ENCODE measurements around the gene ADAMTSL1.
"Not testable (repeated sequence)": the region's sequence is repeated elsewhere in the genome, so short reads cannot be mapped to it uniquely, and the experiment has no call there.

ADAMTSL1 gene

DNA sequence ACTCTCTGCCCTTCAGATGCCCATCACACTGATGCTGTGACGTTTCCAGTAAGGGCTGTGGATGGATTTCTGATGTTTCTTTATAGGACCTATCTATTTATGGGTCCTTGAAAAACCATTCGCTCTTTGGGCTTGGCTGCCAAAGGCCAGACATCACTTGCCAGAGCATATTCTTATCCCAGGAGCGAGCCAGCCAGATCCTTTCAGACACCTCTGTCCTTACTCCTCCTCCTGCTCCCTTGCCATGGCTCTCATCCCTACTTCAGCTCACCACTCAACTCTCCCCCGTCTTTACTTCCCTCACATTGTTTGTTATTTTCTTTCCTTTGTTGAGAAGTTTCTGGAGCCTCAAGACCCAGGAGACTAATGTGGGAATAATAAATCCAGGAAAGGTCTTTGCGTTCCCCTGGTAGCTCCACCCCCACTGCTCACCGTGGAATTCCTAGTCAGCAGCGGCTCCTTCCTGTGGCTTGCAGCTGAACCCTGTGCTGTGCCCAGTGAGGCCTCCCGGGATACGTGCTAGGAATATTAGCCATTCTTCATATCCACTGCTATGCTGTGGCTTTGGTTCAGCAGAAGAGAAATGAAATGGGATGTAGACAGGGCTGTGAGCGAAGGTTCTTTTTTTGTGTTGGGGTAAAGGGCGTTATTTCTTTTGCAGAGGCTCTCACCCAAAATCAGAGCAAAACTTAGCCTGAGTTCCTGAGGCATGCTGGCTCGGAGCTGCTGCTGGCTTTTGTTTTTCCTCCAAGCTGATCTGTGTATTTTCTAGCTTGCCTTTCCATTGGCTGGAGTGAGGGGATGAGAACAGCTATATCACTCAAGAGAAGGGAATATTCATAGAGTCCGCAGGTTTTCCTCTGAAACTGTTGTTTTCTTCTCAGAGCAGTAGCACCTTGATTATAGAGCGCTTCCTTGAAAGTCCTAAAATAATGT is 387.9 kb downstream of the ADAMTSL1 start:
- TF ChIP-seq, protein P1, sequence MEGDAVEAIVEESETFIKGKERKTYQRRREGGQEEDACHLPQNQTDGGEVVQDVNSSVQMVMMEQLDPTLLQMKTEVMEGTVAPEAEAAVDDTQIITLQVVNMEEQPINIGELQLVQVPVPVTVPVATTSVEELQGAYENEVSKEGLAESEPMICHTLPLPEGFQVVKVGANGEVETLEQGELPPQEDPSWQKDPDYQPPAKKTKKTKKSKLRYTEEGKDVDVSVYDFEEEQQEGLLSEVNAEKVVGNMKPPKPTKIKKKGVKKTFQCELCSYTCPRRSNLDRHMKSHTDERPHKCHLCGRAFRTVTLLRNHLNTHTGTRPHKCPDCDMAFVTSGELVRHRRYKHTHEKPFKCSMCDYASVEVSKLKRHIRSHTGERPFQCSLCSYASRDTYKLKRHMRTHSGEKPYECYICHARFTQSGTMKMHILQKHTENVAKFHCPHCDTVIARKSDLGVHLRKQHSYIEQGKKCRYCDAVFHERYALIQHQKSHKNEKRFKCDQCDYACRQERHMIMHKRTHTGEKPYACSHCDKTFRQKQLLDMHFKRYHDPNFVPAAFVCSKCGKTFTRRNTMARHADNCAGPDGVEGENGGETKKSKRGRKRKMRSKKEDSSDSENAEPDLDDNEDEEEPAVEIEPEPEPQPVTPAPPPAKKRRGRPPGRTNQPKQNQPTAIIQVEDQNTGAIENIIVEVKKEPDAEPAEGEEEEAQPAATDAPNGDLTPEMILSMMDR (conservative IDR thresholded peaks at IDR 0.05) = no peak
- H3K27ac ChIP-seq = no peak overlapping the region

DNA sequence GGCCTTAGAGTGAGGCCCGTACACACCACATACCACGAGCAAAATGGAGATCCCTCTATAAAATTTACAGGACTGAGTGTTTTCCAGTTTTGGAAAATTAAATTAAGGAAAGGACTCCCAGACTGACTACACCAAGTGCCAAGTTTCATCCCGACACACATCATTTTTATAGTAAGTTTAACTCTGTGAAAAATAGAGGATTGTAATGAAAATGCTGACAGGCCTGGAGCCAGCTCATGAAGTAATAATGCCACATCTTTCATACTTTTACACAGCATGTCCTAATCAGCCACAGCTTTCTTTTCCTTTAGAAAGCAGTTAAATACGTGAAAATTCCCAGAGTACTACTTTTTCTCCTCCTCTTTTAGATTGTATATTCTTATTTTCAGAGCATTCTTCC is 389.8 kb downstream of the ADAMTSL1 start:
- TF ChIP-seq, protein P1 (conservative IDR thresholded peaks at IDR 0.05) = no peak
- H3K27ac ChIP-seq = no peak overlapping the region

DNA sequence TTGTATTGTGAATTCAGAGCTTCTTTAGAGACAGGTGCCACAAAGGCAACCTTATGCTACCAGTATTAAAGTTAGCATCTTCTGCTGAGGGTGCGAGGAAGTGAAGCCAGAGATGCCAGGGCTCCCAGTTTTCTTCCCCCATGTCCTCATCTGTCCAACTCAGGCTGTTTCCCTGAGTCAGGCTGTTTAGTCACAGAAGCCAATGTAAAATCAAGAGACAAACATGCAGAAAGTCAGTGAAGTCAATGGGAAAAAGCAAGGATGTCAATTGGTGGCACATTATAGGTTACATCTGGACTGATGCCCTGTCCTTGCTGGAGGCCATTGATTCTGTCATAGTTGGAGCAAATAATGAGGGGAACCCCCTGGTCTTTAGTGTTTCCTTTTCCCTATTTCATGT is 390.6 kb downstream of the ADAMTSL1 start:
- TF ChIP-seq, protein P1 (conservative IDR thresholded peaks at IDR 0.05) = no peak
- H3K27ac ChIP-seq = no peak overlapping the region

DNA sequence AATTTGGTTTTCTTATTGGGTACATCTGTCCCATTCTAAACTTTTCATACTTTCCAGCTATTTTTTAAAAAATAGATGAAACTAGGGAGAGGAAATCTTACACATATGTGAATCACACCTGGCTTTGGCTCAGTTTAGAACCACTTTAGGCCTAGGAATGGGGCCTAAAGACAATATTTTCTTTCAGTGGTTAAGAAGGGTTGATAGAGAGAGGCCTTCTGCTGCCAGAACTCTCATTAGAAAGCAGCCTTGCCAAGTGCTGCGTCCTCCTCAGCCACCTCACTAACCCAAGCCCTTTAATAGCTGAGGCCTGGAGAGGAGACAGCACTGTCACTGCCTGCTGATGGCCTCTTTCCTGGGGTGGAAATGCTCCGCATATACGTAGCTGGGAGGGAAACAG is 391.6 kb downstream of the ADAMTSL1 start:
- TF ChIP-seq, protein P1 (conservative IDR thresholded peaks at IDR 0.05) = no peak
- no peak overlapping the region for H3K27ac ChIP-seq

DNA sequence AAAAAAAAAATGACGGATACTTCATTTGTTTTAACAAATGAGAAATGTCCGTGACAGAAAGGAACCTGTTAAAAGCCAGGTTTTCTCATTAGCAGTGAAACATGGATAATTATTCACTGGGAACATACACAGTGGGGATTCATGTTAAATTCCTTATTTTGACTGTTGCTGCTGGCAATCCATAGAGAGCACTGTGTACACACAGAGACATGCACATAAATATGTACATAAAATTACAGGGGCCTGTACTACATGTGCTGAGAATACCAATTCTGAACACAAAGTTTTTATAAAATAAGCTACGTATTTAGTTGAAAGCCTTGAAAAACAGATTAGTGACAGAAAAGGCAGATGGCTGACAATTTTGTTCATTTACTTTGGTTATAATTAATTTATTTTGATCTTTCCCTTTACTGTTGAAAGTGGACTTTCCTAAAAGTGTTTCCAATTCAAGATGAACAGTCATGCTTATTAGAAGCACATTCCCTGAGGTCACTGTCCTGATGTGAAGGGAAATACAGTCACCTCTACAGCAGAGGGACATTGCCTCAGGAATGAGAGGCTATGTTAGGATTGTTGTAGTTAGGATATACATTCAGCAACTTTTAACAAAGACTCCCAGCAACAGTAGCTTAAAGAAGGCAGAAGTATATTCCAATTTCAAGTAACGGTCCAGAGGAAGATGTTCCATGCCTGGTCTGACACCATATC is 392.3 kb downstream of the ADAMTSL1 start:
- TF ChIP-seq, protein P1 (conservative IDR thresholded peaks at IDR 0.05) = no peak
- no peak overlapping the region for H3K27ac ChIP-seq

DNA sequence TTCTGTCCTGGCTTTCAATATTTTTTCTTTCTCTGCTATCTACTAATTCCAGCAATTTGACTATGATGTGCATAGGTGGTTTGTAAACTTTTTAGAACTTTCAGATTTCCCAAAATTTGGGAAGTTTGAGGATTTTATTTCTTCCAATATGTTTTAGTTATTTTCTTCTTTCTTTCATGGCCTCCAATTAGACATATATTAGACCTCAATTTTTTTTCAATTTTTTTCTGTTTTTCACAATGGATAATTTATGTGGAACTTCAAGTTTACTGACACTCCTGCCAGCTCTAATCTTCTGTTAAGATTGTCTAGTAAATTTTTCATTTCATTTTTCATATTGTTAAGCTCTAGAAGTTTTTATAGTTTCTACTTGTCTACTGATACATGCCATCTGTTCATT is 395.8 kb downstream of the ADAMTSL1 start:
- H3K27ac ChIP-seq = no peak overlapping the region
- TF ChIP-seq, protein P1 (conservative IDR thresholded peaks at IDR 0.05) = no peak

DNA sequence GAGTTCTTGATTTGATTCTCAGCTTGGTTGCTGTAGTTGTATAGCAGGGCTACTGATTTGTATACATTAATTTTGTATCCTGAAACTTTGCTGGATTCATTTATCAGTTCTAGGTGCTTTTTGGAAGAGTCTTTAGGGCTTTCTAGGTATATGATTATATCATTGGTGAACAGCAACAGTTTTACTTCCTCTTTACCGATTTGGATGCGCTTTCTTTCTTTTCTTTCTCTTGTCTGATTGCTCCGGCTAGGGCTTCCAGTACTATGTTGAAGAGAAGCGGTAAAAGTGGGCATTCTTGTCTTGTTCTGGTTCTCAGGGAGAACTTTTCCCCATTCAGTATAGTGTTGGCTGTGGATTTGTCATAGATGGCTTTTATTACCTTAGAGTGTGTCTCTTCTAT is 400.1 kb downstream of the ADAMTSL1 start:
- H3K27ac ChIP-seq = peak overlapping the region; percentile 19; the same call in 1 of the 2 replicates
- TF ChIP-seq, protein P1 (conservative IDR thresholded peaks at IDR 0.05) = no peak

DNA sequence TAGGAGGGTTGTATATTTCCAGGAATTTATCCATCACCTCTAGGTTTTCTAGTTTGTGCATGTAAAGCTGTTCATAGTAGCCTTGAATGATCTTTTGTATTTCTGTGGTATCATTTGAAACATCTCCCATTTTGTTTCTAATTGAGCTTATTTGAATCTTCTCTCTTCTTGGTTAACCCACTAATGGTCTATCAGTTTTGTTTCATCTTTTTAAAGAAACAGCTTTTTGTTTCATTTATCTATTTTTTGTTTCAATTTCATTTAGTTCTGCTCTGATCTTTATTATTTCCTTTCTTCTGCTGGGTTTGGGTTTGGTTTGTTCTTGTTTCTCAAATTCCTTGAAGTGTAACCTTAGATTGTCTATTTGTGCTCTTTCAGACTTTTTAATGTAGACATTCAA is 401.0 kb downstream of the ADAMTSL1 start:
- not testable (repeated sequence) for H3K27ac ChIP-seq
